GM21737 (cell line): ENCODE data around the gene CREB5.
A peak's percentile ranks its signal among the peaks of the same experiment; 100 is the strongest.

Experiments
- ATAC-seq: cut with Tn5 transposase; IDR thresholded peaks from one replicate; pipeline ENCODE4 v1.9.1; 2021; ENCODE audit warnings: mild to moderate bottlenecking, moderate library complexity; ENCODE audit not compliant: unreplicated experiment

CREB5 gene

GRCh38 chr7:28507525-28508282 lies 95.4 kb downstream of the CREB5 start:
- no peak for ATAC-seq

GRCh38 chr7:28509251-28510025 lies 97.1 kb downstream of the CREB5 start:
- ATAC-seq: peak; percentile 65

DNA sequence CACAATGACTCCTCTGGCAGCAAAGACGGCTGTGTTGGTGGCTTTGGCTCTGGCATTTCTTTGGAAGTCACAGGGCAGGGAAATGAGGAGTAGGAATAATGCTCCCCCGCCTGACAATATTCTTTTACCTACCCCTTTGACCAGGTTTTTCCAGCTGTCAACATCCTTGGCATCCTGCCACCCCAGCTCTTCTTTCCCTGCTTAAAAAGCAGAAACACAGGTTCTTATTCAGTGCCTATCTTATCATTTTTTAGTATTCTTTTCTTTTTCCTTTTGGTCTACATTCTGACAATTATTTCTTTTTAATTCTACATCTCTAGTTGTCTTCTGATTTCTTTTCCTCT lies 97.7 kb downstream of the CREB5 start:
- no peak for ATAC-seq

DNA sequence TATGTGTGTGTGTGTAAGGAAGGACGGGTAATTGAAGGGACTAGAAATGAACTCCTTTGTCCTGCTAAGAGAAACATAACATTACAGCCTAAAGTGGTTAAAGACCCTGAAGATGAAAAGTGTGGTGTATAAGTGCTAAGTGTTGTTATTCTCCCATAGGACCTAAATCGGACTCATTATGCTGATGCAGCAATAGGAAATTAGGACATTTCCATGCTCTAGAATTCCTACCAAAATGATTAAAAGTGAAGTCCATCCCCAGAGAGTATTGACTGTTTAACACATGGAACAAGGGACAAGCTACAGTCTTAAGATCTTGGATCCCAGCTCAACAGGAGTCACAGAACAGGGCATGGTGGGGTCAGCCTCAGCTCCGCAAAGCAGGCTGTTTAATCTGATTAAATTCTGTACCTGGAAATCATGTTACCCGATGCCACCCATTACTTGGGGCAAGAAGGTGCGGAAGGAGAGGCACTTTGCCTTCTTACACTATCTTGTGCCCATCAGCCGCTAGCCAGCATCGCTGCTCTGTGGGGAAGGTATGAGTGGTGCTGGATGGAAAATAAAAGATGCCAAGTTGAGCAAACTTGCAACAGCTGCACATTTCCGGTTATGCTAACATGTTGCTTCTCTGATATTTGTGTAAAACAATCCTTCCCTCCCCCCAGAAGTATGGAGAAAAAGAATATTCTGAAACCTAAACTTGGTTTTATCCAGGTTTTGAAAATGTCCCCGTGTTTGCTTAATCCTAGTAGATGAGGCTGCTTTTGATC lies 100.5 kb downstream of the CREB5 start:
- no peak for ATAC-seq

DNA sequence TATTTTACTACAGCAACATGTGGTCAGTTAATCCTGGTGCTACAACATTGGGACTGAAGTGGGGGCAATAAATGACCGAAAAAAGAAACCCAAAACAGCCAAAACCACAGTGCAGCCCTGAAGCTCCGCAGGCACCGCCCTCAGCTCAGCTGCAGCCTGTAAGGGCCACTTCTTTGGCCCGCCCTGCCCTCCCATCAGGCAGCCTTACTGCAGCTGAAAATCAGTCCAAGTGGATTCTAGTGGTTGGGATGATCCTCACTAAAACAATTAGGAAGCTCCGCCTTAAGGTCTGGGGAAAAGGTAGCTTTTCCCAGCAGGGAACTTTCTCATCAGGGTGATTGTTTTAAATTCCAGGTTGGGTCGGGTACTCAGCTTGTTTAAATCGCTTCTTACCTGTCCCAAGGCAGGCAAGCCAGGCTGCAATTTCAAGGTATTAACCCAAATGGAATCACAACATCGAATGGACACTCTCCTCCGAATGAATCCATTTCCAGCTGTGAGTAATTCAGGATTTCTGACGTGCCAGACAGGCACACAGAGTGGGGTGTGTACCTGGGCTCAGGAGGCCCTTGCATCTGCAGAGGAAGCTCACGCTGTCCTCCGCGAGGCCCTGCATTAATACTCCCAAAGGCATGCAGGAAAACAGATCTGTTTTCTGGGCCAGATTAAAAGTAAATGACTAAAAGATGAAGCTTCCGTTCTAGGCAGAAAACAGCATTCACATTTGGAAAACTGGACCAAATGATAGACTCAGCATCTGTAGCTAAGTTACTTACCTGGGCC lies 104.3 kb downstream of the CREB5 start:
- no peak for ATAC-seq

DNA sequence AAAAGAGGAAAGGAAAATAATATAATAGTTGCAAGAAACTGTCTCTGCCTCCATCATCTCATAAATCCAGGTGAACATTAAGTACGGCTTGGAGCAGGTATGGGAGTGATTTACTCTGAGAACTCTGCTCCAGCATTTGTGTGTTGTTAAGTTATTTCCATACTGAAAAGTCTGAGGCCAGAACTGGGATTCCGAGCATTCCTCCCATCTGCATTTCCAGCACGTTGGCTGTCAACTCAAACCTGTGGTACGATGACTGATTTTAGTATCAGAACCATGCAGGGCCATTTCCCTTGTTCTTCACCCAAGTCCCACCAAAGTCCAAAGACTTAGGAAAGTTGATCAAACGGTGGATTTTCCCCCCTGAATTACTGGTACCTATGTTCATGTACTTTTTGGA lies 104.9 kb downstream of the CREB5 start:
- ATAC-seq: no peak

- no peak for ATAC-seq
Measured at GRCh38 chr7:28517606-28518005, 105.3 kb downstream of the CREB5 start.

- no peak for ATAC-seq
Measured at GRCh38 chr7:28520074-28521015, 108.0 kb downstream of the CREB5 start.

GRCh38 chr7:28524978-28525377 lies 112.7 kb downstream of the CREB5 start:
- no peak for ATAC-seq

- no peak for ATAC-seq
Measured at GRCh38 chr7:28528899-28529298, 116.6 kb downstream of the CREB5 start.

DNA sequence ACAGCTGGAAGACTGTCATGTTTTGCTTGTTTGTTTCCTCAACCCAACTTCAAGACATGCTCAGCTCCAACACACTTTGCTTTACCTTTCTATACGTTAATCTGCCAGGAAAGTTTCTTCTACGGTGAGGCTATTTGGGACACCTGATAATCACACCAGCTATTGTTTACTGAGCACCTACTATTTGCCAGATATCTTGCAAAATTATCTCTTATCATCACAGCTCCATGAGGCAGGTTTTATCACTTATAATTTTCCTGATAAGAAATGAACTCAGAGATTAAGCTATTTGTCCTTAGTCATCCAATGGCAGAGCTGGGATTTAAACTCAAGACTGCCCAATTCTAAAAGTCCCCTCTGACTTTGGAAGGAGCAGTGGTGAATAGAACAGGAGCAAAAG lies 117.4 kb downstream of the CREB5 start:
- ATAC-seq: no peak

- no peak for ATAC-seq
Measured at GRCh38 chr7:28530175-28530802, 118.0 kb downstream of the CREB5 start.

- ATAC-seq: no peak
Measured at GRCh38 chr7:28530803-28531175, 118.5 kb downstream of the CREB5 start.

GRCh38 chr7:28531291-28531690 lies 119.0 kb downstream of the CREB5 start:
- no peak for ATAC-seq

GRCh38 chr7:28532181-28532580 lies 119.9 kb downstream of the CREB5 start:
- no peak for ATAC-seq

- no peak for ATAC-seq
Measured at GRCh38 chr7:28533267-28533666, 120.9 kb downstream of the CREB5 start.

DNA sequence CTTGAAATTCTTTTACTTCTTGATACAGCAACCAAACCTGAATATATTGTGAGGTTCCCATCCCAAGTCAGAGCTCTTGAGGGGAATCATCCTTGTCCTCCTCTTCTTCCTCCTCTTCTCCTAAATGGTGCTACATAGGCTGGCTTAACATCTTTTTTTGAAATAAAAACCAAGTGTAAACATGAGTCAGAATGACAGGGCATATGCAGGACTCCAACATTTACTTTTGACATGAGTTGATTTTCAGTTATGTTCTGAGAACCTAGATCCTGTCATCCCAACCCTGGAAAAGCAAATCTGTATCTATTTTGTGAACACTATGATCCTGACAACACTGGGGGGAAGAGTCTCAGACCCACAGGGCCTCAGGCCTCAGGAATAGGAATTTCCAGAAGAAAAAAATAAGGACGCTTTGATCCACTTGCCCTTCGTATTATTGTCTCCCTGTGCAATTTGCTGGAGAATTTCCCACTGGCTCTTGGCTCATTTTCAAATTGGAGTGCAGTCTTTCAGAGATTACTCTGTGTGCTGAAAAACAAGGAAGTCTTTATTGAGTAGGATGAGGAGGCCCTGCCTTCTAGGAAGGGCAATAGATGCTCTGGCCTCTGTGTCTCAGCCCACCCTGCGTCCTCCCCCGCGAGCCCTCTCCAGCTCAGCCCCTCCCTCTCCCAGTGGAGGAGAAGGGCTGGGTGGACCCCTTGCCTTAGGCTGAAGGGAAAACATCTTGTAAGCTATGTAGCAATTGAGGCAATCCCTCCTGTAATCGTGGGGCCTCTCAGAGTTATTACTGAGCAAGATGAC lies 121.6 kb downstream of the CREB5 start:
- ATAC-seq: no peak

DNA sequence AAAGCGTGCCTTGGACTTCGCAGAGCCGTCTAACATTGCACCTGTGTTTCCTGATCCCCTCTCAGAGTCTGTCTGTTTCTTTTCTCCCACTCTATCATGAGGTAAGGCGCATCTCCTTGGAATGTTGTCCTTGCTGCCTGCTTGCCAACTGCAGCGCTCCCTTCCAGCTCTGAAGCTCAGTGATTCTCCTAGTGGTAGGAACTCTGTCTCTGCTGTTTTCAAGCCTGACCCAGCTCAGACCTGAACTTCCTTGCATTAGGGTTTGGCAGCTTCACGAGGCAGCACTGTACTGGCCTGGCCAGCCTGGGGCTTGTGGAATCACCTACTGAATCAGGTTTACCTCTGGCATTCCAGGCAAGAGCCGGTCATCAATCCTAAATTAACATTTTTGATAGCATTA lies 123.9 kb downstream of the CREB5 start:
- ATAC-seq: no peak
